C4-2B (cell line): Measurements from ENCODE around the gene SLC16A1.

Source experiments
- H3K27ac ChIP-seq: fragments of 450-650 bp; 2 replicates; pipeline ENCODE4 v1.5.1; 2017
- ZFX ChIP-seq: fragments of 450-650 bp; IDR thresholded peaks from 2 replicates; pipeline ENCODE4 v1.6.1; 2017
- TF ChIP-seq, protein P1 (sequence below): fragments of 450-650 bp; conservative IDR thresholded peaks from 2 replicates; pipeline ENCODE4 v1.5.1; 2017; ENCODE audit warnings: mild to moderate bottlenecking

The SLC16A1 gene

DNA sequence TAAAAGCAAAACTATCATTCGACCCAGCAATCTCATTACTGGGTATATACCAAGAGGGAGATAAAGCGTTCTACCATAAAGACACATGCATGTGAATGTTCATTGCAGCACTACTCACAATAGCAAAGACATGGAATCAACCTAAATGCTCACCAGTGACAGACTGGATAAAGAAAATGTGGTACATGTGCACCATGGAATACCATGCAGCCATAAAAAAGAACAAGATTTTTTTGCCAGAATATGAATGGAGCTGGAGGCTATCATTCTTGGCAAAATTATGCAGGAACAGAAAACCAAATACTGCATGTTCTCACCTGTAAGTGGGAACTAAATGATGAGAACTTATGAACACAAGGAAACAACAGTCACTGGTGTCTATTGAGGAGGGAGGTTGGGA, 79.7 kb downstream of the SLC16A1 start:
- TF ChIP-seq, protein P1, sequence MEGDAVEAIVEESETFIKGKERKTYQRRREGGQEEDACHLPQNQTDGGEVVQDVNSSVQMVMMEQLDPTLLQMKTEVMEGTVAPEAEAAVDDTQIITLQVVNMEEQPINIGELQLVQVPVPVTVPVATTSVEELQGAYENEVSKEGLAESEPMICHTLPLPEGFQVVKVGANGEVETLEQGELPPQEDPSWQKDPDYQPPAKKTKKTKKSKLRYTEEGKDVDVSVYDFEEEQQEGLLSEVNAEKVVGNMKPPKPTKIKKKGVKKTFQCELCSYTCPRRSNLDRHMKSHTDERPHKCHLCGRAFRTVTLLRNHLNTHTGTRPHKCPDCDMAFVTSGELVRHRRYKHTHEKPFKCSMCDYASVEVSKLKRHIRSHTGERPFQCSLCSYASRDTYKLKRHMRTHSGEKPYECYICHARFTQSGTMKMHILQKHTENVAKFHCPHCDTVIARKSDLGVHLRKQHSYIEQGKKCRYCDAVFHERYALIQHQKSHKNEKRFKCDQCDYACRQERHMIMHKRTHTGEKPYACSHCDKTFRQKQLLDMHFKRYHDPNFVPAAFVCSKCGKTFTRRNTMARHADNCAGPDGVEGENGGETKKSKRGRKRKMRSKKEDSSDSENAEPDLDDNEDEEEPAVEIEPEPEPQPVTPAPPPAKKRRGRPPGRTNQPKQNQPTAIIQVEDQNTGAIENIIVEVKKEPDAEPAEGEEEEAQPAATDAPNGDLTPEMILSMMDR, result no peak
- no peak for TF ChIP-seq ZFX
- no peak overlapping the region for H3K27ac ChIP-seq

DNA sequence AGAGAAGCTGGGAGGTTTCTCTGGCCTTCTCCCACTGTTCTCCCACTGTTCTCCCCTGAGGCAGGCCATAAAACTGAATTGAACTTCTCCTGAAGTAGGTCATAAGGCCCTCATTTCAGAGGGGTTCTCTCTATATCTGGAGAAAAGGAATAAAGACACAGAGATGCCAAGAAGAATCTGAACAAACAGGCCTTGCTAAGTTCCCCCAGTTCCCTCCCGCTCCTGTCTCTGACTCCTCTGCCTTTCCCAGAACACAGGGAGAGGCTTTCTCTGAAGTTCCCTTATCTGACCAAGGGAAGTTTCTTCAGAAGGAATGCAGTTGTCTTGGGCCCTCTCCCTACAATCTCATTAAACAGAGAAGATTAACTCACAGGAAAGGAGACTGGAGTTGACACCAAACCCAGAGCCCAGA, 83.4 kb downstream of the SLC16A1 start:
- TF ChIP-seq ZFX, result no peak
- TF ChIP-seq, protein P1, result no peak
- no peak overlapping the region for H3K27ac ChIP-seq

DNA sequence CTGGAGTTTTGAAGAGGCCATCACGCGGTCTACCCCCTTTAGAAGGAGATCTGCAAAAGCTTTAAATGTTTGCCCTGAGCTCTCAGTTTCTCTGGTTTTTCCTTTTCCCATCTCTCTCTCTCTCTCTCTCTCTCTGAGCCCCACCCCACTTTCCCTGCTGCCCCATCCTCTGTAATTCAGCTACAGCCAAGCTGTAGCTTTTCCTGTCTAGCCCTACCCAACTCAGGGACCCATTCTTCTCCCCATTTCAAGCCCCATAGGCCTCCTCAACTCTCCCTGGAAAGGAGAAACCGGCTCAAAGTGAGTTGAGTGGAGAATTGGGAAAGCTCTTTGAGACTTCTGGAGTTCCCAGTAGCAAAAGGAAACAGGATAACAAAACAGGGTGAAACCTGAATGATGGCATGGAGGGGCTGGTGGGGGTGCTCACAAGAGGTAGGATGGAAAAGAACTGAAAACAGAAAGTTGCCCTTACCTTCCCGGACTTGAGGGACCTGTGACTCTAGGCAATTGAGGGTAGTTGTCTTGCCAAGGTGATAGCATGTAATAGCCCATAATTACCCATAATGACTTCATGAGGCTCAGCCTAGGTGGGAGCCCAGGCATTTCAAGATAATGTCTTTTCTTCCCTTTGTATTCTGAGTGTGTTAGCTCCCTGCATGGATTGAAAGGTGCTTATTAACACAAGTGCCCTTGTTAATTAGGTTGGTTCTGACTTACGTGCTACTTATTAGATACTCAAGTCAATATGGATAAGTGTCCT, 84.9 kb downstream of the SLC16A1 start:
- H3K27ac ChIP-seq, result no peak overlapping the region
- TF ChIP-seq ZFX, result no peak
- TF ChIP-seq, protein P1, result no peak

DNA sequence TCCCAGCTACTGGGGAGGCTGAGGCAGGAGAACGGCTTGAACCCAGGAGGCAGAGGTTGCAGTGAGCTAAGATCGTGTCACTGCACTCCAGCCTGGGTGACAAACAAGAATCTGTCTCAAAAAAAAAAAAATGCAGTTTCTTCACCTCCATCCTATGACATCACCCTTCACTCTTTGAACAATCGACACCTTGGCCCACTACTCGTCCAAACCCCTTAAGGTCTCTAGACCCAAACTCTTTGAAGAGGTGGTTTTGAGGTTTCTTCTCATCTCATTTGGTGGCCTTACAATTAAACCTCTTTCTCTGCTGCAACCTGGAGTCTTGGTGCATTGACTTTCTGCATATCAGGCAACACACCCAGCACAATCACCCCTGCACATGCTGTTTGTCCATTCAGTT, 86.1 kb downstream of the SLC16A1 start:
- TF ChIP-seq, protein P1, result no peak
- TF ChIP-seq ZFX, result no peak
- H3K27ac ChIP-seq, result no peak overlapping the region

DNA sequence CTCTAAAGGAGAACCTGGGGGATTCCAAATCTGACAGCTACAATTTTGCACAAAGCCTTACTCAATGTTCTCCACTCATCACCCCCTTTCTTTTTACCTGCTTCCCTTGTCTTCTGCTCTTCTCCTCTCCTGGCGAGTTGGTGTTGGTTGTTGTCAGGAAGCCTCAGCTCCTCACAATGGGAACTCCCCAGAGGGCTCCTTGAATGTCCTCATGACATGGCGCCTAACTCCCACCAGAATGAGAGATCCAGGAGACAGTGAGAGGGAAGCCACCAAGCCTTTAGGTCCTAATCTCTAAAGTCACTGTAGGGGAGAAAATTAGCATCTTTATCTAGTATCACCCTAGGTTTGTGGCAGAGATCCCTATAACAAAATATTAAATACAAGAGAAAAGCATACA, 87.8 kb downstream of the SLC16A1 start:
- no peak overlapping the region for H3K27ac ChIP-seq
- TF ChIP-seq, protein P1, result no peak
- TF ChIP-seq ZFX, result no peak

DNA sequence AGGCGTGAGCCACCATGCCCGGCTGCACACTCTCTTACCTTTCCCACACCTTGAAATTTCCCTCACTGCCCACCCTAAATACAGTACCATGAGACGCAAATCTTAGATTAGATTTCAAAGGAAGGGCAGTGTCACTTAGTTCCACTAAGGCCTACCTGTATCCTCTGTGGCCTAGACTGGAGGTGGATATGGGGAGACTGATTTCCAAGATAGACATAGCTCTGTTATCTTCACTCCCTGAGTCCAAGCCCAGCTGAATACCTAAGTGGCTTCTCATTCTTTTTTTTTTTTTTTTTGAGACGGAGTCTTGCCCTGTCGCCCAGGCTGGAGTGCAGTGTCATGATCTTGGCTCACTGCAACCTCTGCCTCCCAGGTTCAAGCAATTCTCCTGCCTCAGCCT, 89.0 kb downstream of the SLC16A1 start:
- H3K27ac ChIP-seq, result no peak overlapping the region
- no peak for TF ChIP-seq ZFX
- TF ChIP-seq, protein P1, result no peak

DNA sequence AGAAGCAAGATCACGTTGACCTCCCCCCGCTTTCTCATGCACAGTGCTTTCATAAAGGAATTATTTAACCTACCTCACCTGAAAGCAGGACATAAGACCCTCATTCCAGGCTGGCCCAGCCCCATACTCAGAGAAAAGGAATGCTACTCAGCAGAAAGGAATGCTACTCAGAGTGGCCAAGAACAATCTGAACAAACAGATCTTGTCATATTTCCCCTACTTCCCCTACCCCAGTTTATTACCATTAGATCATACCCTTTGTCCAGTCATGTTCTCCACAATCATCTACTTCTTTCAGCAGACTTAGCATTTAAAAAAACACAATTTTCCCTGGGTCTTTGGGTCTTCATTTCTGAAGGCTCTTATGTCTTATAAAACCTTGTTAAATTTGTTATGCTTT, 89.8 kb downstream of the SLC16A1 start:
- no peak overlapping the region for H3K27ac ChIP-seq
- TF ChIP-seq, protein P1, result no peak
- no peak for TF ChIP-seq ZFX
